Measurements from ENCODE around the gene ADAM19.

DNA sequence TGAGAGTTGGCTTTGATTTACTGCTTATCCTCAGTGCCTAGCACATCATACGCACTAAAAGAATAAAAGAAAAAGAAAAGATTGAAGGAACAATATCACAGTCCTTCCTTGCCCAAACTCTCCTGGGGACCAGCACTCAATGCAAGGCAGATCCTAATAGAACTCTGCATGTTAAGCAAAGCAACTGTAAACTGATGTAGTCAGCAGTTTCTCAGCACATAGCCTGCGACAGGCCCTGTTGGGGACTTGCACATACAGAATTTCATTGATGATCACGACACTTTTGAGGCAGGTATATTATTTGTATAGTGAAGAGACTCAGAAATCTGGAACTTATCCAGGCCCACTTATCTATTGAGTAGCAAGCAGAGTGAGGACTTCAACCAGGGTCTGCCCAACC lies 100.1 kb downstream of the ADAM19 start:
- TF ChIP-seq FOXA1 (IDR thresholded peaks at IDR 0.05) (no peak), FOXK2 (IDR thresholded peaks at IDR 0.05) (no peak), BHLHE40 (IDR thresholded peaks at IDR 0.05; ENCODE audit: borderline replicate concordance) (no peak), NFRKB (IDR thresholded peaks at IDR 0.05) (no peak), SP1 (IDR thresholded peaks at IDR 0.05) (no peak), ARNT (IDR thresholded peaks at IDR 0.05) (no peak)
